Motor neuron (in vitro differentiated cells): ENCODE results near the gene WDR26. TPM values are rescaled to one million over a fixed set of nuclear protein-coding genes. Genes with fewer than 3 reads are reported as not detected.
"Not testable (repeated sequence)": the region's sequence is repeated elsewhere in the genome, so short reads cannot be mapped to it uniquely, and the experiment has no call there.

Experiments
- ATAC-seq, 8 experiments: fragments of 200-7000 bp; cut with Tn5 transposase; replicated peaks in 6 of 8; 2 replicates each; pipeline ENCODE4 v1.8.0; 2021; ENCODE audit warnings: mild to moderate bottlenecking in 8 of 8, moderate library complexity in 8 of 8
- H3K27ac ChIP-seq, 2 donors: fragments of 250-450 bp; sonication (Bioruptor Pico); 2 replicates each; pipeline ENCODE4 v1.9.0; 2021; ENCODE audit warnings: antibody characterized with exemption in 2 of 2, mild to moderate bottlenecking in 2 of 2, moderate library complexity in 1 of 2
- H3K4me1 ChIP-seq, 2 donors: fragments of 250-450 bp; sonication (Bioruptor Pico); replicated peaks in 1 of 2; 2 replicates each; pipeline ENCODE4 v1.6.1; 2021; ENCODE audit warnings: antibody characterized with exemption in 2 of 2, mild to moderate bottlenecking in 2 of 2, moderate library complexity in 1 of 2
- H3K4me3 ChIP-seq, 5 donors: fragments of 250-450 bp; sonication (Bioruptor Pico); 2 replicates each; pipeline ENCODE4 v1.9.0; 2021; ENCODE audit warnings: antibody characterized with exemption in 5 of 5, mild to moderate bottlenecking in 5 of 5, moderate library complexity in 4 of 5
- WGBS, 10 experiments: fragments of 450-650 bp; shearing (Covaris generic); methylation state at CpG; one replicate each; pipeline ENCODE4 v1.0.0; 2022; 5-methylcytosine and 5-hydroxymethylcytosine counted together
- in situ Hi-C, 9 experiments: fragments of 400-800 bp; cut with MboI; loops; one replicate each; pipeline ENCODE4 v1.15.0; 2021; ENCODE audit warnings: low sequenced_read_pairs in 9 of 9, low pct_unique_long_range_greater_than_20kb in 2 of 9; ENCODE audit not compliant: unreplicated experiment in 9 of 9
- total RNA-seq, 8 experiments: library from RNA; unstranded; fragments of 300-600 nt; gene quantifications; 2 replicates each; pipeline versions ENCODE4 v1.2.3 to v1.2.4, GENCODE V29; 2022

Gene WDR26
- total RNA-seq, 8 experiments from 2014 or later, result 47.4 to 116 (median 55.1) TPM

GRCh38 chr1:224432146-224432545 lies 2.5 kb downstream of the WDR26 start:
- 8 to 38% (median 14%) methylated on average over 2 of the region's 2 CpGs; no CpG with 5 or more reads in 1 of the 10 experiments for WGBS, 10 experiments
- ATAC-seq, result no peak
- in situ Hi-C loops, result no loop called here
- Histone ChIP-seq H3K4me1 (peaks cover 18 to 29% of the 10 kb centered on the region in 2 donors), H3K4me3 (peak overlapping the region; percentile 73 to 100 (median 96)), H3K27ac (no peak overlapping the region)

- H3K27ac ChIP-seq, result no peak overlapping the region
- 17 to 56% (median 29%) methylated on average over 1 to 2 of the region's 2 CpGs; no CpG with 5 or more reads in 1 of the 10 experiments for WGBS, 10 experiments
- H3K4me3 ChIP-seq, result peak overlapping the region; percentile 73 to 100 (median 96)
- in situ Hi-C loops, result no loop called here
- no peak for ATAC-seq
- H3K4me1 ChIP-seq, result peaks cover 18 to 29% of the 10 kb centered on the region in 2 donors
Observed at GRCh38 chr1:224431726-224432125, 2.9 kb downstream of the WDR26 start.

- ATAC-seq, result no peak
- Histone ChIP-seq H3K4me3 (peak overlapping the region in 1 of 5 donors; percentile 8), H3K4me1 (peaks cover 11 to 22% of the 10 kb centered on the region in 2 donors), H3K27ac (no peak overlapping the region)
- WGBS, 10 experiments, result 4 to 100% (median 78%) methylated on average over 1 to 2 of the region's 2 CpGs
- in situ Hi-C loops, result no loop called here
Observed at GRCh38 chr1:224430511-224431113, 4.0 kb downstream of the WDR26 start.

GRCh38 chr1:224429616-224430326 lies 4.8 kb downstream of the WDR26 start:
- ATAC-seq, result no peak
- 64 to 100% (median 91%) methylated on average over 2 to 3 of the region's 3 CpGs for WGBS, 10 experiments
- in situ Hi-C loops, result no loop called here
- H3K27ac ChIP-seq, result no peak overlapping the region
- H3K4me1 ChIP-seq, result peaks cover 11 to 20% of the 10 kb centered on the region in 2 donors
- no peak overlapping the region for H3K4me3 ChIP-seq

- H3K27ac ChIP-seq, H3K4me3 ChIP-seq, in situ Hi-C loops, ATAC-seq: not testable (repeated sequence)
- WGBS, 10 experiments, result 80 to 100% (median 99%) methylated on average over 1 to 7 of the region's 7 CpGs; no CpG with 5 or more reads in 2 of the 10 experiments
- H3K4me1 ChIP-seq, result peaks cover 11 to 20% of the 10 kb centered on the region in 2 donors
Observed at GRCh38 chr1:224428713-224429112, 5.9 kb downstream of the WDR26 start.

GRCh38 chr1:224427346-224427745 lies 7.3 kb downstream of the WDR26 start:
- Histone ChIP-seq H3K4me3 (no peak overlapping the region), H3K27ac (no peak overlapping the region), H3K4me1 (peaks cover 11 to 20% of the 10 kb centered on the region in 2 donors)
- no peak for ATAC-seq
- in situ Hi-C loops, result no loop called here
- WGBS, 10 experiments, result 82 to 100% (median 100%) methylated on average over 1 of the region's 1 CpG; no CpG with 5 or more reads in 3 of the 10 experiments

- in situ Hi-C loops, H3K27ac ChIP-seq, ATAC-seq, H3K4me3 ChIP-seq: not testable (repeated sequence)
- 60 to 100% (median 96%) methylated on average over 2 to 8 of the region's 8 CpGs for WGBS, 10 experiments
- H3K4me1 ChIP-seq, result peaks cover 10 to 16% of the 10 kb centered on the region in 2 donors
Observed at GRCh38 chr1:224426869-224427268, 7.7 kb downstream of the WDR26 start.

GRCh38 chr1:224425279-224425884 lies 9.2 kb downstream of the WDR26 start:
- Histone ChIP-seq H3K27ac (no peak overlapping the region), H3K4me1 (peaks cover 0 to 1% of the 10 kb centered on the region in 2 donors), H3K4me3 (no peak overlapping the region)
- ATAC-seq, result no peak
- 89 to 100% (median 95%) methylated on average over 3 to 6 of the region's 6 CpGs for WGBS, 10 experiments
- in situ Hi-C loops, result no loop called here

GRCh38 chr1:224420106-224420505 lies 14.5 kb downstream of the WDR26 start:
- in situ Hi-C loops, result no loop called here
- Histone ChIP-seq H3K4me3 (no peak overlapping the region), H3K4me1 (no peaks in the 10 kb centered on the region), H3K27ac (no peak overlapping the region)
- no peak for ATAC-seq

GRCh38 chr1:224411766-224412165 lies 22.8 kb downstream of the WDR26 start:
- WGBS, 10 experiments, result 90 to 100% (median 100%) methylated on average over 1 of the region's 1 CpG; no CpG with 5 or more reads in 4 of the 10 experiments
- Histone ChIP-seq H3K4me1 (no peaks in the 10 kb centered on the region), H3K27ac (no peak overlapping the region), H3K4me3 (no peak overlapping the region)
- no peak for ATAC-seq
- in situ Hi-C loops, result no loop called here

- ATAC-seq, result no peak
- no peak overlapping the region for H3K27ac ChIP-seq
- H3K4me3 ChIP-seq, result no peak overlapping the region
- H3K4me1 ChIP-seq, result no peaks in the 10 kb centered on the region
- WGBS, 10 experiments, result 85 to 100% (median 100%) methylated on average over 1 of the region's 1 CpG; no CpG with 5 or more reads in 2 of the 10 experiments
- in situ Hi-C loops, result no loop called here
Observed at GRCh38 chr1:224408294-224408590, 26.4 kb downstream of the WDR26 start.

GRCh38 chr1:224407571-224408293 lies 26.9 kb downstream of the WDR26 start:
- in situ Hi-C loops, result no loop called here
- WGBS, 10 experiments, result 71 to 100% (median 97%) methylated on average over 1 to 7 of the region's 7 CpGs
- H3K4me1 ChIP-seq, result no peaks in the 10 kb centered on the region
- no peak overlapping the region for H3K4me3 ChIP-seq
- no peak overlapping the region for H3K27ac ChIP-seq
- ATAC-seq, result no peak

- no peak for ATAC-seq
- Histone ChIP-seq H3K4me1 (no peaks in the 10 kb centered on the region), H3K27ac (no peak overlapping the region), H3K4me3 (no peak overlapping the region)
- in situ Hi-C loops, result no loop called here
Observed at GRCh38 chr1:224406216-224406615, 28.4 kb downstream of the WDR26 start.
